Measurements from ENCODE around the gene ZDHHC16.
"Not testable (repeated sequence)": the region's sequence is repeated elsewhere in the genome, so short reads cannot be mapped to it uniquely, and the experiment has no call there.

- not testable (repeated sequence) for TF ChIP-seq EZH2 (IDR thresholded peaks at IDR 0.05; ENCODE audit: borderline replicate concordance, insufficient read depth, low read depth, low read length, poor library complexity, severe bottlenecking); CTCF (IDR thresholded peaks at IDR 0.05)
Observed at GRCh38 chr10:97406483-97406882, 39.5 kb upstream of the ZDHHC16 start.

Data from B cell (primary cell).